Activated T-helper 1 cell treated with anti-CD3 and anti-CD28 coated beads, Interleukin-2, amount 50 U/mL, for 16 hours (primary cell): ENCODE measurements around the gene STK24.

Experiments
- DNase-seq, 2 donors: peaks; one replicate each; pipeline ENCODE4 v3.0.0-alpha.2; 2020; ENCODE audit warnings: low read depth in 1 of 2, low spot score in 1 of 2

STK24 gene

GRCh38 chr13:98556968-98557631 lies 19.8 kb downstream of the STK24 start:
- DNase-seq = no peak

DNA sequence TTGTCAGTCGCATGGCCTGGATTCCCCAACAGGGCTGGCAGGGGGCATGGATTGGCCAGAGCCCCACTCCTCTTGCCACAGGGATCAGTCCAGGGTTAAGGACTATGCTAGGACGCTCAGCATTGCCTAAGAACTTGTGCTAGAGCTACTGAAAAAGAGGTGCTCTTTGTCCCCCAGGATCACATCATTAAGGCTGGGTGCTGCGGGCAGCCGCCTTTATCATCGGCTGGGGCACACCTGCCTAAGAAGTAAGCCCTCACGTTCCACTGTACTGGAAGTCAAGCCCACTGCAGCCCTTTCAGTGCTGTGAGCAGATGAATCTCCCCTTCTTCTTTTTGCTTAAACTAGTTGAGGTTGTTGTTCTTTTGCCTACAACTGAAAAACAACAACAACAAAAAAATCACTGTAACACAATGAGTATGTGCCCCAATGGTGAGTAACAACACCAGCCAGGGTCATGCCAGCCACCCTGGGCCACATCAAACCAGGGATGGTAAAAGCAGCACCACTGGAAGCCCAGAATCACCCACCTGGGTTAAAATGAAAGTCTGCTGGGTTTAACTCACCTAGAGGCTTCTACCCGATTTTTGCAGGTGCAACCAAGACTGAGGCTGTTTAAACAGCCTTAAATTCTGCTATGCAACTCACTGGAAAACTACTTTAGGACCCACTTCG lies 20.6 kb downstream of the STK24 start:
- DNase-seq = no peak

DNA sequence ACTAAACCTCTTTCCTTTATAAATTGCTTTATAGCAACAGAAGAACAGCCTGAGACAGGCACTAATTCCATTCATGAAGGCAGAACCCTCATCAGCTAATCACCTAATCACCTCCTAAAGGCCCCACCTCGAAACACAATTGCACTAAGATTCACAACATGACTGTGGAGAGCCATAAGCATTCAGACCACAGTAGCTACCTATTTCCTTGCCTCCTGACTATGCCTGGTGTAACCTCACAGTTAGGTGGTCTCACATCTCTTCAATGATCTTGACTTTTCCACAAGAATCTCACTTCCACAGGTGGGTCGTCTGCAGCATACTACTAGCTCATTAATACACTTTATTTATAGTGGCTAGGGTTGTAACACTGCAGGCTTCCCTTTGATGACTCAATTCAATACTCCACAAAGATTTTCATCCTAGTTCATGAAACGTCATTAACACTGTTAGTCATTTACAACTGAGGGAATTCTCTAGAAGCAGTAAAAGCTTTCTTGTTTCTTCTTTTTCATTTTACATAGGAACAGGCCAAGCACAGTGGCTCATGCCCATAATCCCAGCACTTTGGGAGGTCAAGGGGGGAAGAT lies 27.1 kb downstream of the STK24 start:
- no peak for DNase-seq

GRCh38 chr13:98549006-98549727 lies 27.7 kb downstream of the STK24 start:
- DNase-seq = no peak

DNA sequence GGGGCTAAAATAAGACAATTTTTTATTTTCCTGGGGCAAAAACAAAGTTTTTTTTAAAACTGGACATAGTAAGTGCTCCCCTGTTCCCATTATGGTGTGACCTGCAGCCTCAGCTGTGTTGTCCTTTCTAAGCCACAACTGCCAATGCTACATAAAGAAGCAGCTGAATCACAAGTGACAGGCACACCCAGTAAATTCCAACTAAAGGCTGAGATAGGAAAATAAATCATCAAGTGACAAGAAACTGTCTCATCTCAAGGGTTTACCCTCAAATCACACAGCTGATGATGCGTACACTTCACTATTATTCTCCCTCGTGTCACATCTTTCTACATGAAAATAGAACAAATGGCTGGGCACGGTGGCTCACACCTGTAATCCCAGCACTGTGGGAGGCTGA lies 28.7 kb downstream of the STK24 start:
- DNase-seq = no peak

DNA sequence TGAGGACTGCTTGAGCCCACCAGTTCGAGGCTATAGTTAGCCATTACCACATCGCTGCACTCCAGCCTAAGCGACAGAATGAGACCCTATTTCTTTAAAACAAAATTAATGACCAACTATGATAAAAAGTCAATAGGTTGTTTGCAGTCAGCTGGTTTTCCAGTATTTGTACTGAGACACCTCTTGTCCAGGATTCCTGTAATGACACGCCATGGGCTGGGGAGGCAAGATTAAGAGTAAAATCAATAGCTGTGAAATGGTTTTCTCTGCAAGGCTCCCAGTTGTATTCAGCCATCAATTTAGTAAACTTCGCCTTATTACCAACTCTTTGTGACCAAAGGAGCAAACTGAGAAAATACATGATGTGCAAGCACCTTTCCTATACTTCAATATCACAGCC lies 29.5 kb downstream of the STK24 start:
- no peak for DNase-seq

GRCh38 chr13:98546402-98546801 lies 30.5 kb downstream of the STK24 start:
- no peak for DNase-seq

DNA sequence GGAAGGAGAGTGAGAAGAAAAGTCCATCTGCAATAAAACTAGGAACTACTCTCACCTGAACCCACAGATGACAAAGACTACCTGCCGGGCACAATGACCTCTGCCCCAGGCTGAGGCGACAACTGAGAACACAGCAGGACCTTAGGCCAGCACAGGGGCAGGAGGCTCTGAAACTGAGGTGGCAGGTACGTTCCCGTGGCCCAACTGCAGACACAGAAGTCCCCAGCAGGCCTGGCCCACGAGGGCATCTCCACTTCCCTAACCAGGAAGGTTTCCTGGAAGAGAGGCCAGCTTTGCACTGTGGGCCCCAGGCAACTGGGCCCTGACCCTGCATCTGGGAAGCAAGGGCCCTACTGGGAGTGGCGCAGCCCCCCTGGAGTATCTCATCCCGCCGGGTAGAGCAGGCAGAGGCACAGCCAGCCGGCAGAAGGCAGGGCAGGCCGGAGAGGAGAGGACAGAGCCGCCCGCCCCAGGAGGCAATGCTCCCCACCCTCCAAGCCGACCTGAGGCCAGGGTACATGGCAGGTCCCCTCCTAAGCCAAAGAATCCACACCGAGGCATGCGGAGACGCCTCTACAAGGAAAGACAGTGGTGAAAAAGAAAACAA lies 32.7 kb downstream of the STK24 start:
- DNase-seq = no peak

- DNase-seq = no peak
These were observed 33.4 kb downstream of the STK24 start for GRCh38 chr13:98543378-98544103.

DNA sequence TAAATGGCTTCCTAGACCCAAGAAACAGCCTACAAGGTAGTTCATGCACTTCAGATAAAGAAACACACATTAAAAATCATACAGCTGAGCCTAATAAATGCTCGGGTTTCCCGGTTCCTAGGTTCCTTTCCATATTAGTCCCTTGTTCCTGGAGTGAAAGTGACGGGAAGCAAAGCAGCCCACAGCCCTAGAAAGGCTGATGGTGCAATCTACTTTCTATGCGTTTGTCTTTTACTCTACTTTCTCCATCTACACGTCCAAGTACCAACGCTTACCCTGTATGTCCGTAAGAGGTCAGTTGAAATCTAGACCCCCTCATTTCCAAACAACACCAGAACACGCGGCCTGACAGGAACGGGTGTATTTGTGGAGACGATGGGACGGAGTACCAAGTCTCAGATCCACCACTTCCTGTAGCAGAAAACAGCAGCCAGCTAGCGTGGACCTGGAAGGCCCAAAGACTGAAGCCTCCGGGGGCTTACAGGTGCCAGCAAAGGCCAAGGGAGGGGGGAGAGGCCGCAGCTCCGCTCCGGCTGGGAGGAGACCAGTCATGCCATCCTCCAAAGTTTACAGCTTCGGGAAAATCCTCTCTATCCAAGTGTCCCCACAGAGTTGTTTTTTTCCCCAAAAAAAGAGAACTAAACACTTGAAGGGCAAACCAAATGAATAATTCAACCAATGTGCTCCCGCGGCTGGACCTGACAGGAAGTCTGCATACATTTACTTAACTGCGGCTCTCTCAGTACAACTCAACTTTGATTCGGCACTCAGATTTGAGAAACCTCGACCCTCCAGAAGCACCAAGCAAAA lies 34.1 kb downstream of the STK24 start:
- no peak for DNase-seq

GRCh38 chr13:98541701-98542203 lies 35.2 kb downstream of the STK24 start:
- DNase-seq = no peak

GRCh38 chr13:98541191-98541590 lies 35.7 kb downstream of the STK24 start:
- DNase-seq = no peak

GRCh38 chr13:98540476-98540875 lies 36.4 kb downstream of the STK24 start:
- no peak for DNase-seq

- no peak for DNase-seq
These were observed 37.2 kb downstream of the STK24 start for GRCh38 chr13:98539666-98540065.

GRCh38 chr13:98538876-98539275 lies 38.0 kb downstream of the STK24 start:
- no peak for DNase-seq

DNA sequence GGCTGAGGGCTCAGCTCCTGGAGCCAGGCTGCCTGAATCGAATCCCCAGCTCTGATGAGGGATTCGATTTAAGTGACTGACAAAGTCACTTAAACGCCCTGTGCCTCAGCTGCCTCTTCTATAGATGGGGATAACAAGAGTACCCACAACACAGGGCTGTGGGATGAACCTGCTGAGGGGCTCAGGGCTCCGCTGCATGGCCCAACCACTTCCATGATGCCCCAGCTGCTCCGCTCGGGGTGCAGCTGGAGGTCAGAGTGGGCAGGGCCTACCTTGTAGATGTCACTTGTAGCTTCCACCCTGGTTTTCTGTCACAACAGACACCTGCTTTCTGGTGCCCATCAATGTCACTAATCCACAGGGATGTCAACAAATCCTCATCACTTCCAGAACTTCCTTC lies 39.2 kb downstream of the STK24 start:
- no peak for DNase-seq

DNA sequence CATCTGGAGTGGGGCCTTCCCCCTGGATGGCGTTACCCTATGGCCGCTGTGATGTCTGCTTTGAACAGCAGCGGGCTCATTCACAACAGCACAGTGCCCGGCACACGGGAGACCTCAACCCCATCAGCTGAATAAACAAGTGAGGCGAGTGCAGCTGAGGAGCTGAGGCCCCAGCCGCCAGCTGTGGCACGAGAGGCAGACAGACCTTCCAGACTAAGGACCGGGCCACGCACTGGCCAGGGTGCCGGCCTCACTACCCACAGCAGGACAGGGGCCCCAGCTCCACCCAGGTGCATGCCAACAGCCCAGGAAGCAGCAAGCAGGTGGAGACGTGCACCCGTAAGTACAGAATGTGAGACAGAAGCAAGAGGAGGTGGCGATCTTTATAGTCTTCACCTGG lies 39.6 kb downstream of the STK24 start:
- no peak for DNase-seq

GRCh38 chr13:98536729-98537128 lies 40.2 kb downstream of the STK24 start:
- DNase-seq = no peak

GRCh38 chr13:98535501-98536354 lies 41.2 kb downstream of the STK24 start:
- no peak for DNase-seq
